ENCODE measurements around the gene EFHD2. TPM values are rescaled to one million over a fixed set of nuclear protein-coding genes. Genes with fewer than 3 reads are reported as not detected.
A peak's percentile ranks its signal among the peaks of the same experiment; 100 is the strongest.

EFHD2 gene
- total and polyA plus RNA-seq, 2 of the 8 experiments (the other 6 are each of a cell fraction or from before 2014, with no cell fraction given): 24.4 to 25.1 TPM

GRCh38 chr1:15385420-15385819 lies 24.3 kb upstream of the EFHD2 start:
- no peak overlapping the region for H2BK5ac ChIP-seq (ENCODE audit: low read depth, low read length)
- H3K4ac ChIP-seq (replicated peaks; ENCODE audit: insufficient read length, low read depth, low read length): no peak overlapping the region
- ChIA-PET CTCF (ENCODE audit: partially characterized antibody) (interaction anchor here (1.1 to 2.2 kb wide), 4 partner anchors 9 to 82 kb away, joined by 3 to 9 read pairs (median 6); no protein-coding TSS in a partner anchor), POLR2A (ENCODE audit: partially characterized antibody) (interaction anchor here (1.2 to 1.8 kb wide), 2 partner anchors 15 to 25 kb away, joined by 3 to 7 read pairs; partner anchors contain the start of gene EFHD2)
- H2AK5ac ChIP-seq (ENCODE audit: low read depth, low read length): peak overlapping the region; percentile 71; the same call in 1 of the 2 replicates
- peak overlapping the region; percentile 36; the same call in 1 of the 2 replicates for H2BK15ac ChIP-seq (ENCODE audit: low read length)
- H3K23ac ChIP-seq (ENCODE audit: insufficient read length): no peak overlapping the region
- no peak overlapping the region for H4K8ac ChIP-seq (ENCODE audit: extremely low read depth, insufficient read depth, low read length)
- H2BK20ac ChIP-seq (ENCODE audit: low read length): peak overlapping the region; percentile 77; the same call in 1 of the 2 replicates
- FAIRE-seq (no peak), DNase-seq (ENCODE audit: low read depth in 1 of 2, low spot score in 2 of 2) (no peak)
- no peak overlapping the region for H4K91ac ChIP-seq (replicated peaks; ENCODE audit: insufficient read length, low read length)
- H3K18ac ChIP-seq (ENCODE audit: extremely low read depth, low read length): peak overlapping the region; percentile 84; the same call in 1 of the 2 replicates
- 60% methylated on average over 3 of the region's 3 CpGs; no CpG with 5 or more reads in 1 of the 2 experiments for WGBS, 2 experiments (ENCODE audit: extremely low coverage in 1 of 2, insufficient coverage in 1 of 2, insufficient read length in 1 of 2, insufficient replicate concordance in 2 of 2, low coverage in 1 of 2, low lambda C conversion rate in 2 of 2, missing lambda C conversion rate in 1 of 2)
- H3K27me3 ChIP-seq (replicated peaks in 1 of 4; ENCODE audit: control insufficient read depth in 3 of 4, extremely low read depth in 1 of 4, insufficient read depth in 3 of 4, low read length in 3 of 4): peaks cover 3 to 53% (median 43%) of the 10 kb centered on the region in 4 experiments
- no peaks in the 10 kb centered on the region for H4K20me1 ChIP-seq (replicated peaks in 1 of 2; ENCODE audit: control insufficient read depth in 1 of 2, insufficient read depth in 2 of 2, low read length in 2 of 2)
- no peaks in the 10 kb centered on the region for H3K79me1 ChIP-seq (ENCODE audit: low read depth, low read length)
- H3K4me1 ChIP-seq (replicated peaks in 1 of 4; ENCODE audit: control insufficient read depth in 3 of 4, insufficient read depth in 4 of 4, low read length in 3 of 4): peaks cover 23 to 36% (median 26%) of the 10 kb centered on the region in 4 experiments
- no peak overlapping the region for H3K56ac ChIP-seq (replicated peaks; ENCODE audit: insufficient read length, low read depth, low read length)
- no peak overlapping the region for H2AFZ ChIP-seq (ENCODE audit: low read length)
- H4K5ac ChIP-seq (ENCODE audit: insufficient read length, low read depth, low read length): no peak overlapping the region
- H2BK120ac ChIP-seq (replicated peaks; ENCODE audit: low read depth, low read length): peak overlapping the region; percentile 76
- H3K14ac ChIP-seq (ENCODE audit: insufficient read length): no peak overlapping the region
- H3K4me2 ChIP-seq (ENCODE audit: insufficient read depth in 1 of 2, low read depth in 2 of 2, low read length in 2 of 2): peak overlapping the region; percentile 77 to 86; a peak in 3 of 4 replicates
- H3K23me2 ChIP-seq (ENCODE audit: low read depth, low read length): peaks cover 7% of the 10 kb centered on the region
- no peaks in the 10 kb centered on the region; a peak in 1 of 8 replicates for H3K36me3 ChIP-seq (ENCODE audit: control insufficient read depth in 2 of 4, insufficient read depth in 4 of 4, low read length in 3 of 4)
- H3K27ac ChIP-seq (ENCODE audit: low read depth, low read length): no peak overlapping the region
- H3K9me3 ChIP-seq (ENCODE audit: insufficient read depth in 2 of 2, low read depth in 1 of 2, low read length in 1 of 2): no peaks in the 10 kb centered on the region
- no peaks in the 10 kb centered on the region for H3K79me2 ChIP-seq (ENCODE audit: control insufficient read depth in 1 of 2, insufficient read depth in 2 of 2, low read length in 2 of 2)
- H2BK12ac ChIP-seq (ENCODE audit: low read depth, low read length): no peak overlapping the region
- no peak overlapping the region for H3K9ac ChIP-seq (replicated peaks in 1 of 4; ENCODE audit: extremely low read depth in 1 of 4, low read depth in 3 of 4, low read length in 3 of 4)
- H3K4me3 ChIP-seq (ENCODE audit: extremely low read depth in 1 of 4, insufficient read depth in 2 of 4, low read depth in 3 of 4, low read length in 4 of 4): peak overlapping the region in 1 of 4 experiments; percentile 51; a peak in 2 of 8 replicates
- TF ChIP-seq ATF3 (IDR thresholded peaks at IDR 0.05; ENCODE audit: insufficient read depth, low read depth, low read length) (no peak), EGR1 (IDR thresholded peaks at IDR 0.05; ENCODE audit: borderline replicate concordance, low read depth, low read length) (no peak), E2F6 (IDR thresholded peaks at IDR 0.05) (no peak), SIN3A (conservative IDR thresholded peaks at IDR 0.05 in 1 of 2, IDR thresholded peaks at IDR 0.05 in 1 of 2; ENCODE audit: low read depth in 1 of 2, low read length in 2 of 2) (no peak), GTF2F1 (IDR thresholded peaks at IDR 0.05; ENCODE audit: borderline replicate concordance, low read depth, low read length) (no peak), SP4 (IDR thresholded peaks at IDR 0.05; ENCODE audit: low read length) (no peak), BCL11A (IDR thresholded peaks at IDR 0.05; ENCODE audit: low read depth in 2 of 2, low read length in 2 of 2) (no peak), HDAC6 (IDR thresholded peaks at IDR 0.05; ENCODE audit: low read depth, low read length) (no peak), EP300 (IDR thresholded peaks at IDR 0.05; ENCODE audit: borderline replicate concordance in 1 of 2, low read depth in 2 of 2, low read length in 2 of 2) (no peak), CEBPB (IDR thresholded peaks at IDR 0.05; ENCODE audit: low read depth, low read length) (no peak)

All from H1 (cell line).